PFSK-1 (cell line): ENCODE measurements around the gene ZSCAN4.

Source experiments
- FOXP2 ChIP-seq: optimal IDR thresholded peaks from 2 replicates; pipeline ENCODE3; 2011; ENCODE audit warnings: borderline replicate concordance, control low read depth, inconsistent platforms; ENCODE audit not compliant: insufficient read depth; ENCODE audit errors: extremely low read length, extremely low read depth
- POLR2AphosphoS5 ChIP-seq: IDR thresholded peaks from 2 replicates; pipeline ENCODE4 v1.6.1; 2012; ENCODE audit warnings: low read depth, mild to moderate bottlenecking, control low read depth, low read length, moderate library complexity
- SIN3A ChIP-seq: IDR thresholded peaks from 2 replicates; pipeline ENCODE4 v1.6.1; 2012; ENCODE audit warnings: mild to moderate bottlenecking, low read length, moderate library complexity, borderline replicate concordance; ENCODE audit not compliant: insufficient read depth
- TAF1 ChIP-seq: IDR thresholded peaks from 2 replicates; pipeline ENCODE4 v1.6.1; 2012; ENCODE audit warnings: low read length, control low read depth, borderline replicate concordance; ENCODE audit not compliant: insufficient read depth
- TF ChIP-seq, protein P1 (sequence below), 2 experiments: IDR thresholded peaks; 2 replicates each; pipeline versions ENCODE4 v1.6.1 to v1.8.0; 2011 to 2012; ENCODE audit warnings: low read depth in 2 of 2, low read length in 2 of 2, control low read depth in 1 of 2, inconsistent platforms in 1 of 2, mild to moderate bottlenecking in 1 of 2, moderate library complexity in 1 of 2; ENCODE audit not compliant: insufficient read depth in 1 of 2

The ZSCAN4 gene

DNA sequence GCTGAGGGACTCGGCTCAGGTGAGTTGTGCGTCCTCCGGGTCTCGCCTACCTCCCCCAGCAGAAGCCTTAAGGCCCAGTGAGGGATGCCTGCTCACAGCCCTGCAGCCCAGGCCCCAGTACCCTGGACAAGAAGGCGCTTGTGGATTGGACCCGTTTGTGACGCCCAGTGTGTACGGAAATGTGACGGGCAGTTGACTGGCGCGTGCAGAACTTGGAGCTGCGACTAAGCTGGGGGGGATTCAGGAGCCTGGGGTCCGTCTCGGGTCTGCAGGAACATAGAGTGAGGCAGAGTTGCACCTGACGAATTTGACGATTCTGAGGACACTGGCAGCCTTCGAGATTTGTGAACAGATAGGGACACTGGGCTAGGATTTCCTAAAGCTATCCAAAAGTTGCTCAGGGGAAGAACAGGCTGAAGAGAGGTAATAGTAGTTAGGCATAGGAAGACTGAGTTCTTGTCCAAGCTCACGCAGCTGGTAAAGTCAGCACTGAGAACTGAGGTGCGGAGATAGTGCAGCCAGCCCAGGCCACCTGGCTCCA is 13.6 kb downstream of the ZSCAN4 start:
- TF ChIP-seq FOXP2 (no peak), SIN3A (no peak), POLR2AphosphoS5 (no peak; the same call in 1 of the 2 replicates), TAF1 (no peak)
- TF ChIP-seq, protein P1, sequence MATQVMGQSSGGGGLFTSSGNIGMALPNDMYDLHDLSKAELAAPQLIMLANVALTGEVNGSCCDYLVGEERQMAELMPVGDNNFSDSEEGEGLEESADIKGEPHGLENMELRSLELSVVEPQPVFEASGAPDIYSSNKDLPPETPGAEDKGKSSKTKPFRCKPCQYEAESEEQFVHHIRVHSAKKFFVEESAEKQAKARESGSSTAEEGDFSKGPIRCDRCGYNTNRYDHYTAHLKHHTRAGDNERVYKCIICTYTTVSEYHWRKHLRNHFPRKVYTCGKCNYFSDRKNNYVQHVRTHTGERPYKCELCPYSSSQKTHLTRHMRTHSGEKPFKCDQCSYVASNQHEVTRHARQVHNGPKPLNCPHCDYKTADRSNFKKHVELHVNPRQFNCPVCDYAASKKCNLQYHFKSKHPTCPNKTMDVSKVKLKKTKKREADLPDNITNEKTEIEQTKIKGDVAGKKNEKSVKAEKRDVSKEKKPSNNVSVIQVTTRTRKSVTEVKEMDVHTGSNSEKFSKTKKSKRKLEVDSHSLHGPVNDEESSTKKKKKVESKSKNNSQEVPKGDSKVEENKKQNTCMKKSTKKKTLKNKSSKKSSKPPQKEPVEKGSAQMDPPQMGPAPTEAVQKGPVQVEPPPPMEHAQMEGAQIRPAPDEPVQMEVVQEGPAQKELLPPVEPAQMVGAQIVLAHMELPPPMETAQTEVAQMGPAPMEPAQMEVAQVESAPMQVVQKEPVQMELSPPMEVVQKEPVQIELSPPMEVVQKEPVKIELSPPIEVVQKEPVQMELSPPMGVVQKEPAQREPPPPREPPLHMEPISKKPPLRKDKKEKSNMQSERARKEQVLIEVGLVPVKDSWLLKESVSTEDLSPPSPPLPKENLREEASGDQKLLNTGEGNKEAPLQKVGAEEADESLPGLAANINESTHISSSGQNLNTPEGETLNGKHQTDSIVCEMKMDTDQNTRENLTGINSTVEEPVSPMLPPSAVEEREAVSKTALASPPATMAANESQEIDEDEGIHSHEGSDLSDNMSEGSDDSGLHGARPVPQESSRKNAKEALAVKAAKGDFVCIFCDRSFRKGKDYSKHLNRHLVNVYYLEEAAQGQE (IDR thresholded peaks at IDR 0.05; ENCODE audit: insufficient read depth in 1 of 2, low read depth in 2 of 2, low read length in 2 of 2): no peak

DNA sequence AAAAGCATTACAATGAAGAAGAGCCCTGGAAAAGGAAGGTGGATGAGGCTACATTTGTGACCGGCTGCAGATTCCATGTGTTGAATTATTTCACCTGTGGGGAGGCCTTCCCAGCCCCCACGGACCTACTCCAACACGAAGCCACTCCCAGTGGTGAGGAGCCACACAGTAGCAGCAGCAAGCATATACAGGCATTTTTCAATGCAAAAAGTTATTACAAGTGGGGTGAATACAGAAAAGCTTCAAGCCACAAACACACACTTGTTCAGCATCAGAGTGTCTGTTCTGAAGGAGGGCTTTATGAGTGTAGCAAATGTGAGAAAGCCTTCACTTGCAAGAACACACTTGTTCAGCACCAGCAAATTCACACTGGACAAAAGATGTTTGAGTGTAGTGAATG is 18.0 kb downstream of the ZSCAN4 start:
- TF ChIP-seq TAF1 (no peak), SIN3A (no peak), POLR2AphosphoS5 (no peak), FOXP2 (no peak)
- TF ChIP-seq, protein P1 (IDR thresholded peaks at IDR 0.05; ENCODE audit: insufficient read depth in 1 of 2, low read depth in 2 of 2, low read length in 2 of 2): no peak

DNA sequence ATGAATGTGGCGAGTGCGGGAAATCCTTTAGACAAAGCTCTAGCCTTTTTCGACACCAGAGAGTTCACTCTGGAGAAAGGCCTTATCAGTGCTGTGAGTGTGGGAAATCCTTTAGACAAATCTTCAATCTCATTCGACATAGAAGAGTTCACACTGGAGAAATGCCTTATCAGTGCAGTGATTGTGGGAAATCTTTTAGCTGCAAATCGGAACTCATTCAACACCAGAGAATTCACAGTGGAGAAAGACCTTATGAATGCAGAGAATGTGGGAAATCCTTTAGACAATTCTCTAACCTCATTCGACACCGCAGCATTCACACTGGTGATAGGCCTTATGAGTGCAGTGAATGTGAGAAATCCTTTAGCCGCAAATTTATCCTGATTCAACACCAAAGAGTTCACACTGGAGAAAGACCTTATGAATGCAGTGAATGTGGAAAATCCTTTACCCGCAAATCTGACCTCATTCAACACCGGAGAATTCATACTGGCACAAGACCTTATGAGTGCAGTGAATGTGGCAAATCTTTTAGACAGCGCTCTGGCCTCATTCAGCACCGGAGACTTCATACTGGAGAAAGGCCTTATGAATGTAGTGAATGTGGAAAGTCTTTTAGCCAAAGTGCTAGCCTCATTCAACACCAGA is 18.8 kb downstream of the ZSCAN4 start:
- no peak for TF ChIP-seq SIN3A
- TF ChIP-seq FOXP2: no peak
- TF ChIP-seq POLR2AphosphoS5: no peak
- TF ChIP-seq TAF1: no peak
- TF ChIP-seq, protein P1 (IDR thresholded peaks at IDR 0.05; ENCODE audit: insufficient read depth in 1 of 2, low read depth in 2 of 2, low read length in 2 of 2): no peak

DNA sequence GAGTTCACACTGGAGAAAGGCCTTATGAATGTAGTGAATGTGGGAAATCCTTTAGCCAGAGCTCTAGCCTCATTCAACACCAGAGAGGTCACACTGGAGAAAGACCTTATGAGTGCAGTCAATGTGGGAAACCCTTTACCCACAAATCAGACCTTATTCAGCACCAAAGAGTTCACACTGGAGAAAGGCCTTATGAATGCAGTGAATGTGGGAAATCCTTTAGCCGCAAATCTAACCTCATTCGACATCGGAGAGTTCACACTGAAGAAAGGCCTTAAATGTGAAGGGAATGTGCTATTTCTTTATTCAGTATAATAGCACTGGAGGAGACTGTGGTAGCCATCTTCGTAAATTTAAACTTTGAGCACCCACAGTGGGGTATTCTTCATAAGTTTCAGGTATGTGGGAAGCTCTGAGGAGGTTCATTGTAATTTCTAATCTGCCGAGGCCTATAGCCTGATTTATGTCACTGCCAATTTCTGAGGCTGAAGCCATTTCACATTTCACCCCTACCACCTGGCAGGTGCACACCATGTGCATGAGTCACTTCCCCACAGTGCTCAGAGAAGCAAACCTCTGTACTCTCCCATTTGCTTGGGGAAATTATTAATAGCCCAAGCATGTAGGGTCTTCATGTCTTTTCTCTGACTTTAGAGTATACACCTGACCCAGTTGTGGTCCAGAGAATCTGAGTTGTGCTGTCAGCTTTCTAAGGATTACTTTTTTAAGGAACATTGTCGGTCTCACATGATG is 19.5 kb downstream of the ZSCAN4 start:
- TF ChIP-seq SIN3A (no peak), POLR2AphosphoS5 (no peak), FOXP2 (no peak), TAF1 (no peak)
- TF ChIP-seq, protein P1 (IDR thresholded peaks at IDR 0.05; ENCODE audit: insufficient read depth in 1 of 2, low read depth in 2 of 2, low read length in 2 of 2): no peak
